Neural cell (in vitro differentiated cells): ENCODE data around the gene DCAF7. TPM values are rescaled to one million over a fixed set of nuclear protein-coding genes. Genes with fewer than 3 reads are reported as not detected.

ENCODE experiments used
- H2AFZ ChIP-seq: fragments of 200-600, 300-800 bp; sonication (generic), shearing (Covaris generic); 2 replicates; pipeline ENCODE4 v1.6.0; 2014; ENCODE audit warnings: low read depth, mild to moderate bottlenecking, antibody characterized with exemption, low read length, moderate library complexity
- H3F3A ChIP-seq: fragments of 200-600 bp; shearing (Covaris generic); 2 replicates; pipeline ENCODE4 v1.6.1; 2016; ENCODE audit warnings: mild to moderate bottlenecking, moderate library complexity, mixed read lengths, antibody characterized with exemption, low read length; ENCODE audit not compliant: insufficient read depth, poor library complexity, severe bottlenecking
- H3K27ac ChIP-seq: fragments of 200-600, 300-800 bp; sonication (generic), shearing (Covaris generic); 2 replicates; pipeline ENCODE4 v1.5.1; 2014; ENCODE audit warnings: mild to moderate bottlenecking, low read length, moderate library complexity
- H3K27me3 ChIP-seq: fragments of 300-800, 200-600 bp; sonication (generic), shearing (Covaris generic); 2 replicates; pipeline ENCODE4 v1.6.0; 2014; ENCODE audit warnings: mild to moderate bottlenecking, low read depth, low read length, moderate library complexity; ENCODE audit not compliant: insufficient read depth
- H3K36me3 ChIP-seq: fragments of 300-800, 200-600 bp; sonication (generic), shearing (Covaris generic); 2 replicates; pipeline ENCODE4 v1.5.1; 2014; ENCODE audit warnings: mild to moderate bottlenecking, antibody characterized with exemption, low read length, moderate library complexity; ENCODE audit not compliant: insufficient read depth
- H3K4me2 ChIP-seq: fragments of 300-800, 200-600 bp; sonication (generic), shearing (Covaris generic); 2 replicates; pipeline ENCODE4 v1.6.0; 2014; ENCODE audit warnings: mild to moderate bottlenecking, low read length
- H3K4me3 ChIP-seq: fragments of 300-800, 200-600 bp; sonication (generic), shearing (Covaris generic); 2 replicates; pipeline ENCODE4 v1.5.1; 2014; ENCODE audit warnings: mild to moderate bottlenecking, low read length, moderate library complexity
- H3K79me2 ChIP-seq: fragments of 200-600 bp; shearing (Covaris generic); replicated peaks from 2 replicates; pipeline ENCODE4 v1.6.0; 2014; ENCODE audit warnings: mild to moderate bottlenecking, low read length, moderate library complexity; ENCODE audit not compliant: insufficient read depth
- H3K9ac ChIP-seq: fragments of 300-800, 200-600 bp; sonication (generic), shearing (Covaris generic); 2 replicates; pipeline ENCODE4 v1.6.1; 2016; ENCODE audit warnings: mild to moderate bottlenecking, low read length, mixed read lengths
- H3K9me2 ChIP-seq: fragments of 200-600 bp; shearing (Covaris generic); 2 replicates; pipeline ENCODE4 v1.6.1; 2016; ENCODE audit warnings: mild to moderate bottlenecking, low read length, mixed read lengths; ENCODE audit not compliant: insufficient read depth
- H3K9me3 ChIP-seq: fragments of 200-600, 300-800 bp; sonication (generic), shearing (Covaris generic); 2 replicates; pipeline ENCODE4 v1.6.1; 2016; ENCODE audit warnings: mild to moderate bottlenecking, mixed run types, low read length, moderate library complexity, mixed read lengths
- H4K20me1 ChIP-seq: fragments of 200-600 bp; shearing (Covaris generic); 2 replicates; pipeline ENCODE4 v1.6.1; 2016; ENCODE audit warnings: mild to moderate bottlenecking, mixed run types; ENCODE audit not compliant: insufficient read depth
- EP300 ChIP-seq: fragments of 450-650 bp; conservative IDR thresholded peaks from 2 replicates; pipeline ENCODE4 v1.6.1; 2014; ENCODE audit warnings: antibody characterized with exemption, mild to moderate bottlenecking, moderate library complexity; ENCODE audit not compliant: poor library complexity, severe bottlenecking
- EZH2 ChIP-seq: fragments of 200-600, 300-800 bp; shearing (Covaris generic), sonication (generic); IDR thresholded peaks from 2 replicates; pipeline ENCODE4 v1.6.1; 2014; ENCODE audit warnings: antibody characterized with exemption, low read length, borderline replicate concordance, mild to moderate bottlenecking; ENCODE audit not compliant: insufficient read depth, poor library complexity, severe bottlenecking
- MXI1 ChIP-seq: fragments of 450-650 bp; conservative IDR thresholded peaks from 2 replicates; pipeline ENCODE4 v1.6.1; 2014; ENCODE audit warnings: antibody characterized with exemption, mild to moderate bottlenecking; ENCODE audit not compliant: poor library complexity, severe bottlenecking
- POLR2AphosphoS5 ChIP-seq: IDR thresholded peaks from 2 replicates; pipeline ENCODE4 v1.6.1; 2012
- RAD21 ChIP-seq: fragments of 450-650 bp; conservative IDR thresholded peaks from 2 replicates; pipeline ENCODE4 v1.6.1; 2014; ENCODE audit warnings: antibody characterized with exemption, mild to moderate bottlenecking, moderate library complexity
- SMC3 ChIP-seq: fragments of 450-650 bp; conservative IDR thresholded peaks from 2 replicates; pipeline ENCODE4 v1.6.1; 2014; ENCODE audit warnings: antibody characterized with exemption, mild to moderate bottlenecking, moderate library complexity; ENCODE audit not compliant: poor library complexity
- TAF1 ChIP-seq: IDR thresholded peaks from 2 replicates; pipeline ENCODE4 v1.6.1; 2012; ENCODE audit warnings: low read depth
- polyA plus RNA-seq: library from polyadenylated mRNA; depleted of rRNA; stranded (reverse); fragments of >200 nt; gene quantifications from 2 replicates; pipeline ENCODE4 v1.2.3, GENCODE V29; 2014
- TF ChIP-seq, protein P1 (sequence below): fragments of 450-650 bp; IDR thresholded peaks from 2 replicates; pipeline ENCODE4 v1.5.1; 2014; ENCODE audit warnings: antibody characterized with exemption, mild to moderate bottlenecking, moderate library complexity; ENCODE audit not compliant: poor library complexity, severe bottlenecking
- TF ChIP-seq, protein P2 (sequence below): IDR thresholded peaks from 2 replicates; pipeline ENCODE4 v1.6.1; 2012; ENCODE audit warnings: borderline replicate concordance

Gene DCAF7
- polyA plus RNA-seq, 1 donor from 2014 or later: 35.3 TPM

DNA sequence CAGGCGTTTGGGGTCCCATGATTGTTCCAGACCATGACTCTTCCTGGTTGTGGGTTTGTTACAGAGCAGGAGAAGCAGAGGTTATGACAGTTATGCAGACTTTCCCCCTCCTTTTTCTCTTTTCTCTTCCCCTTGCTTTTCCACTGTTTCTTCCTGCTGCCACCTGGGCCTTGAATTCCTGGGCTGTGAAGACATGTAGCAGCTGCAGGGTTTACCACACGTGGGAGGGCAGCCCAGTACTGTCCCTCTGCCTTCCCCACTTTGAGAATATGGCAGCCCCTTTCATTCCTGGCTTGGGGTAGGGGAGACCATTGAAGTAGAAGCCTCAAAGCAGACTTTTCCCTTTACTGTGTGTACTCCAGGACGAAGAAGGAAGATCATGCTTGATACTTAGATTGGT is 42.5 kb downstream of the DCAF7 start:
- H3K79me2 ChIP-seq: no peaks in the 10 kb centered on the region
- no peak overlapping the region for H3K27ac ChIP-seq
- H3K36me3 ChIP-seq: peaks cover 6% of the 10 kb centered on the region
- H3K4me2 ChIP-seq: no peak overlapping the region
- no peaks in the 10 kb centered on the region for H3K9me2 ChIP-seq
- H4K20me1 ChIP-seq: no peaks in the 10 kb centered on the region
- H3K27me3 ChIP-seq: no peaks in the 10 kb centered on the region
- no peak overlapping the region for H3K4me3 ChIP-seq
- TF ChIP-seq RAD21 (no peak), EZH2 (no peak), POLR2AphosphoS5 (no peak), SMC3 (no peak)
- TF ChIP-seq, protein P1, sequence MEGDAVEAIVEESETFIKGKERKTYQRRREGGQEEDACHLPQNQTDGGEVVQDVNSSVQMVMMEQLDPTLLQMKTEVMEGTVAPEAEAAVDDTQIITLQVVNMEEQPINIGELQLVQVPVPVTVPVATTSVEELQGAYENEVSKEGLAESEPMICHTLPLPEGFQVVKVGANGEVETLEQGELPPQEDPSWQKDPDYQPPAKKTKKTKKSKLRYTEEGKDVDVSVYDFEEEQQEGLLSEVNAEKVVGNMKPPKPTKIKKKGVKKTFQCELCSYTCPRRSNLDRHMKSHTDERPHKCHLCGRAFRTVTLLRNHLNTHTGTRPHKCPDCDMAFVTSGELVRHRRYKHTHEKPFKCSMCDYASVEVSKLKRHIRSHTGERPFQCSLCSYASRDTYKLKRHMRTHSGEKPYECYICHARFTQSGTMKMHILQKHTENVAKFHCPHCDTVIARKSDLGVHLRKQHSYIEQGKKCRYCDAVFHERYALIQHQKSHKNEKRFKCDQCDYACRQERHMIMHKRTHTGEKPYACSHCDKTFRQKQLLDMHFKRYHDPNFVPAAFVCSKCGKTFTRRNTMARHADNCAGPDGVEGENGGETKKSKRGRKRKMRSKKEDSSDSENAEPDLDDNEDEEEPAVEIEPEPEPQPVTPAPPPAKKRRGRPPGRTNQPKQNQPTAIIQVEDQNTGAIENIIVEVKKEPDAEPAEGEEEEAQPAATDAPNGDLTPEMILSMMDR: no peak
- no peaks in the 10 kb centered on the region for H3F3A ChIP-seq
- no peaks in the 10 kb centered on the region for H3K9me3 ChIP-seq
- no peak overlapping the region for H2AFZ ChIP-seq
- no peak overlapping the region for H3K9ac ChIP-seq

DNA sequence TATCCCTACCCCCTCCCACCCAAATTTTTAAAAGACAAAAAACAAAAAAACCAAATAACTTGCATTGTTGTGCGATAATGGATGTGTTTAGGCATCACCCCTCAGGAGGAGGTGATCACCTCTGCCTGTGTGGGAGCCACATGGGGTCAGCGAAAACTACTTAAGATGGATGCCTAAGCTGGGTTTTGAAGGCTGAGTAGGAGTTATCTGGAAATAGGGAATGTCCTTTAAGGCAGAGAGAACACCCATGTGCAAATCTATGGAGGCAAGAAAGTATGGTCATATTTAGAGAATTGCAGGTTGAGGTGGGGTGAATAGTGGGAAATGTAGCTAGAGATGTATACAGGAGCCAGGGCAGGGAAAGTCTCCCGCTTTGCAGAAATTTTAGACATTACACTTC is 44.9 kb downstream of the DCAF7 start:
- Histone ChIP-seq H3K79me2 (no peaks in the 10 kb centered on the region), H3K36me3 (peaks cover 6% of the 10 kb centered on the region), H3F3A (no peaks in the 10 kb centered on the region), H3K9ac (no peak overlapping the region), H3K27ac (no peak overlapping the region), H3K9me2 (no peaks in the 10 kb centered on the region), H3K27me3 (no peaks in the 10 kb centered on the region), H3K9me3 (no peaks in the 10 kb centered on the region), H3K4me3 (no peak overlapping the region), H3K4me2 (no peak overlapping the region), H4K20me1 (no peaks in the 10 kb centered on the region), H2AFZ (no peak overlapping the region)
- TF ChIP-seq, protein P1: no peak
- TF ChIP-seq, protein P2, sequence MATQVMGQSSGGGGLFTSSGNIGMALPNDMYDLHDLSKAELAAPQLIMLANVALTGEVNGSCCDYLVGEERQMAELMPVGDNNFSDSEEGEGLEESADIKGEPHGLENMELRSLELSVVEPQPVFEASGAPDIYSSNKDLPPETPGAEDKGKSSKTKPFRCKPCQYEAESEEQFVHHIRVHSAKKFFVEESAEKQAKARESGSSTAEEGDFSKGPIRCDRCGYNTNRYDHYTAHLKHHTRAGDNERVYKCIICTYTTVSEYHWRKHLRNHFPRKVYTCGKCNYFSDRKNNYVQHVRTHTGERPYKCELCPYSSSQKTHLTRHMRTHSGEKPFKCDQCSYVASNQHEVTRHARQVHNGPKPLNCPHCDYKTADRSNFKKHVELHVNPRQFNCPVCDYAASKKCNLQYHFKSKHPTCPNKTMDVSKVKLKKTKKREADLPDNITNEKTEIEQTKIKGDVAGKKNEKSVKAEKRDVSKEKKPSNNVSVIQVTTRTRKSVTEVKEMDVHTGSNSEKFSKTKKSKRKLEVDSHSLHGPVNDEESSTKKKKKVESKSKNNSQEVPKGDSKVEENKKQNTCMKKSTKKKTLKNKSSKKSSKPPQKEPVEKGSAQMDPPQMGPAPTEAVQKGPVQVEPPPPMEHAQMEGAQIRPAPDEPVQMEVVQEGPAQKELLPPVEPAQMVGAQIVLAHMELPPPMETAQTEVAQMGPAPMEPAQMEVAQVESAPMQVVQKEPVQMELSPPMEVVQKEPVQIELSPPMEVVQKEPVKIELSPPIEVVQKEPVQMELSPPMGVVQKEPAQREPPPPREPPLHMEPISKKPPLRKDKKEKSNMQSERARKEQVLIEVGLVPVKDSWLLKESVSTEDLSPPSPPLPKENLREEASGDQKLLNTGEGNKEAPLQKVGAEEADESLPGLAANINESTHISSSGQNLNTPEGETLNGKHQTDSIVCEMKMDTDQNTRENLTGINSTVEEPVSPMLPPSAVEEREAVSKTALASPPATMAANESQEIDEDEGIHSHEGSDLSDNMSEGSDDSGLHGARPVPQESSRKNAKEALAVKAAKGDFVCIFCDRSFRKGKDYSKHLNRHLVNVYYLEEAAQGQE: no peak
- TF ChIP-seq EP300 (no peak), TAF1 (no peak), POLR2AphosphoS5 (no peak), SMC3 (no peak), EZH2 (no peak), MXI1 (no peak), RAD21 (no peak)
